ENCODE results near the gene FAM124A. TPM values are rescaled to one million over a fixed set of nuclear protein-coding genes. Genes with fewer than 3 reads are reported as not detected.

The FAM124A gene
- total and polyA plus RNA-seq, 2 donors (not counting 1 experiment from before 2014, with no cell fraction given), result 1.7 to 4.8 TPM

DNA sequence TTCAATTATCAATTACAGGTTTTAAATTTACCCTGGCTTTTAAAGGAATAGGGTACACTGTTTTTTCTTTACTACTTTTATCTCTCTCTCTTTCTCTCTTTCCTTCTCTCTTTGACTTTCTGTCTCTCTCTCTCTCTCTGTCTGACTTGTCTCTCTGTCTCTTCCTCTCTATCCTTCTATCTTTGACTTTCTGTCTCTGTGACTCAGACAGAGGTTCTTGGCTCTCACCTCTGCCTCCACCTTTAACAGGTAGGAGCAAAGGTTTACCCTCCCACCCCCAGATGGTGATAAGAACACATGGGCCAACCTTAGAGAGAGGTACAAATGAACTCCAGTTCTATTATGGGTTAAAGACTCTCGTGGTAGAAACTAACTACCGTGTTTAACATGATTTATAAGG is 20.3 kb upstream of the FAM124A start:
- H3K9ac ChIP-seq (ENCODE audit: insufficient read depth, low read length), result no peak overlapping the region
- DNase-seq (ENCODE audit: low read depth in 2 of 2), result no peak
- H3K9me3 ChIP-seq (ENCODE audit: control insufficient read depth, insufficient read depth, low read depth, low read length), result no peaks in the 10 kb centered on the region
- no peaks in the 10 kb centered on the region for H3K4me1 ChIP-seq (ENCODE audit: control insufficient read depth, extremely low read depth, insufficient read depth, low read length)
- H2AFZ ChIP-seq (ENCODE audit: low read length), result no peak overlapping the region
- H3K79me2 ChIP-seq (ENCODE audit: control insufficient read depth, insufficient read depth, low read length), result no peaks in the 10 kb centered on the region
- H3K4me2 ChIP-seq (ENCODE audit: extremely low read depth, insufficient read depth, low read length), result no peak overlapping the region
- H3K4me3 ChIP-seq (replicated peaks in 1 of 4; ENCODE audit: control extremely low read depth in 1 of 4, insufficient read depth in 1 of 4, low read depth in 3 of 4, low read length in 4 of 4), result no peak overlapping the region
- H3K36me3 ChIP-seq (ENCODE audit: control insufficient read depth, insufficient read depth, low read length), result no peaks in the 10 kb centered on the region
- H4K20me1 ChIP-seq (ENCODE audit: control insufficient read depth, extremely low read depth, insufficient read depth, low read length), result no peaks in the 10 kb centered on the region
- TF ChIP-seq EZH2 (IDR thresholded peaks at IDR 0.05; ENCODE audit: low read length, missing control alignments), result no peak
- TF ChIP-seq, protein P1, sequence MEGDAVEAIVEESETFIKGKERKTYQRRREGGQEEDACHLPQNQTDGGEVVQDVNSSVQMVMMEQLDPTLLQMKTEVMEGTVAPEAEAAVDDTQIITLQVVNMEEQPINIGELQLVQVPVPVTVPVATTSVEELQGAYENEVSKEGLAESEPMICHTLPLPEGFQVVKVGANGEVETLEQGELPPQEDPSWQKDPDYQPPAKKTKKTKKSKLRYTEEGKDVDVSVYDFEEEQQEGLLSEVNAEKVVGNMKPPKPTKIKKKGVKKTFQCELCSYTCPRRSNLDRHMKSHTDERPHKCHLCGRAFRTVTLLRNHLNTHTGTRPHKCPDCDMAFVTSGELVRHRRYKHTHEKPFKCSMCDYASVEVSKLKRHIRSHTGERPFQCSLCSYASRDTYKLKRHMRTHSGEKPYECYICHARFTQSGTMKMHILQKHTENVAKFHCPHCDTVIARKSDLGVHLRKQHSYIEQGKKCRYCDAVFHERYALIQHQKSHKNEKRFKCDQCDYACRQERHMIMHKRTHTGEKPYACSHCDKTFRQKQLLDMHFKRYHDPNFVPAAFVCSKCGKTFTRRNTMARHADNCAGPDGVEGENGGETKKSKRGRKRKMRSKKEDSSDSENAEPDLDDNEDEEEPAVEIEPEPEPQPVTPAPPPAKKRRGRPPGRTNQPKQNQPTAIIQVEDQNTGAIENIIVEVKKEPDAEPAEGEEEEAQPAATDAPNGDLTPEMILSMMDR (conservative IDR thresholded peaks at IDR 0.05 in 1 of 2, IDR thresholded peaks at IDR 0.05 in 1 of 2; ENCODE audit: low read depth in 1 of 2, low read length in 2 of 2), result no peak
- no peak overlapping the region for H3K27ac ChIP-seq (ENCODE audit: insufficient read depth, low read length)
- peaks cover 4% of the 10 kb centered on the region for H3K27me3 ChIP-seq (ENCODE audit: control insufficient read depth, insufficient read depth, low read length)

DNA sequence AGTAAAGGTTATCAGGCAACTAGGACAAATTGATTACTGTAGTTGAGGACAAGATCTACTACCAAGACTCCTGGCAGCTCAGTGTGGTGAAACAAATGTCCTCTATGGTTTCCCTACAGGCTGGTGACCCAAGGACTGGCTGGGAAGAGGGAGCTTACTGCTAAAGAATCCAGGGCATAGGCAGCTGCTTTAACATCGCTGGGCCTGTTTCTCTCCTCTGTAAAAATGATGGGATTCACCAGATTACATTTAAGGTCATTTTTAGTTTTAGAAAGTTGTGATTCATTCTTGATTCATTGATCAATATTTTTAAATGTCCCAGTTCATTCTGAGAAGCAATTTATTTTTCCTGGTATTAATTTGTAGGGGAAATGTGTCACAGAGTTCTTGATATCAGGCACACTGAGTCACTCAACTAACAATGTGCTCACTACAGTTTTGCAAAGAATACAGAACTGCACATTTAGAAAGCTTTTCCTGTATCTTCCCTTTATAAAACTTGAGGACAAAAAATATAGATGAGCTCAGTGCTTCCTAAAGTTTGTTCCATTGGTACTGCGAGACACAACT is 19.6 kb upstream of the FAM124A start:
- Histone ChIP-seq H3K4me2 (ENCODE audit: extremely low read depth, insufficient read depth, low read length) (no peak overlapping the region), H3K27me3 (ENCODE audit: control insufficient read depth, insufficient read depth, low read length) (peaks cover 5% of the 10 kb centered on the region), H3K4me3 (replicated peaks in 1 of 4; ENCODE audit: control extremely low read depth in 1 of 4, insufficient read depth in 1 of 4, low read depth in 3 of 4, low read length in 4 of 4) (no peak overlapping the region), H3K79me2 (ENCODE audit: control insufficient read depth, insufficient read depth, low read length) (no peaks in the 10 kb centered on the region), H3K36me3 (ENCODE audit: control insufficient read depth, insufficient read depth, low read length) (no peaks in the 10 kb centered on the region), H3K9ac (ENCODE audit: insufficient read depth, low read length) (no peak overlapping the region), H2AFZ (ENCODE audit: low read length) (no peak overlapping the region), H3K27ac (ENCODE audit: insufficient read depth, low read length) (no peak overlapping the region), H3K9me3 (ENCODE audit: control insufficient read depth, insufficient read depth, low read depth, low read length) (no peaks in the 10 kb centered on the region), H3K4me1 (ENCODE audit: control insufficient read depth, extremely low read depth, insufficient read depth, low read length) (no peaks in the 10 kb centered on the region), H4K20me1 (ENCODE audit: control insufficient read depth, extremely low read depth, insufficient read depth, low read length) (no peaks in the 10 kb centered on the region)
- TF ChIP-seq EZH2 (IDR thresholded peaks at IDR 0.05; ENCODE audit: low read length, missing control alignments), result no peak
- TF ChIP-seq, protein P1 (conservative IDR thresholded peaks at IDR 0.05 in 1 of 2, IDR thresholded peaks at IDR 0.05 in 1 of 2; ENCODE audit: low read depth in 1 of 2, low read length in 2 of 2), result no peak
- no peak for DNase-seq (ENCODE audit: low read depth in 2 of 2)

DNA sequence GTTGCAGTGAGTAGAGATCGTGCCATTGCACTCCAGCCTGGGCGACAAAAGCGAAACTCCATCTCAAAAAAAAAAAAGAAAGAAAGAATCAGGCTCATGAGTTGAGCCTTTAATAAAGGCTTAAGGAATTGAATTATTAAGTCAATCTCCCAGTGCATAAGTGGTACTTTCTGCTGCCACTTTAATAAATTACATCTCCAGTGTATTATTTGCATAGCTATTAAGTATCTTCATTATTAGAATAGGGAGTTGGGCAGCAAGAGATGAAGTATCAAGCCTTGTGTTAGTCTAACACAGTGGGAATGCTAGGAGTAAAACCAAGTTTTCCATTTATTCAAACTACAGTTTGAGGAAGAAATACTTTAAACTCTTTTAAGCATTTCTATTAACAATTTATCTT is 15.6 kb upstream of the FAM124A start:
- Histone ChIP-seq H3K36me3 (ENCODE audit: control insufficient read depth, insufficient read depth, low read length) (no peaks in the 10 kb centered on the region), H3K4me1 (ENCODE audit: control insufficient read depth, extremely low read depth, insufficient read depth, low read length) (no peaks in the 10 kb centered on the region), H3K4me3 (replicated peaks in 1 of 4; ENCODE audit: control extremely low read depth in 1 of 4, insufficient read depth in 1 of 4, low read depth in 3 of 4, low read length in 4 of 4) (no peak overlapping the region), H3K27me3 (ENCODE audit: control insufficient read depth, insufficient read depth, low read length) (peaks cover 18% of the 10 kb centered on the region), H3K9ac (ENCODE audit: insufficient read depth, low read length) (no peak overlapping the region), H3K27ac (ENCODE audit: insufficient read depth, low read length) (no peak overlapping the region), H3K4me2 (ENCODE audit: extremely low read depth, insufficient read depth, low read length) (no peak overlapping the region), H3K79me2 (ENCODE audit: control insufficient read depth, insufficient read depth, low read length) (no peaks in the 10 kb centered on the region), H2AFZ (ENCODE audit: low read length) (no peak overlapping the region), H4K20me1 (ENCODE audit: control insufficient read depth, extremely low read depth, insufficient read depth, low read length) (no peaks in the 10 kb centered on the region), H3K9me3 (ENCODE audit: control insufficient read depth, insufficient read depth, low read depth, low read length) (no peaks in the 10 kb centered on the region)
- no peak for DNase-seq (ENCODE audit: low read depth in 2 of 2)
- TF ChIP-seq EZH2 (IDR thresholded peaks at IDR 0.05; ENCODE audit: low read length, missing control alignments), result no peak
- TF ChIP-seq, protein P1 (conservative IDR thresholded peaks at IDR 0.05 in 1 of 2, IDR thresholded peaks at IDR 0.05 in 1 of 2; ENCODE audit: low read depth in 1 of 2, low read length in 2 of 2), result no peak

All from fibroblast of lung (primary cell).